HepG2 (cell line): ENCODE data around the gene TIAM2. TPM values are rescaled to one million over a fixed set of nuclear protein-coding genes. Genes with fewer than 3 reads are reported as not detected.

Experiments
- CEBPB ChIP-seq: IDR thresholded peaks from 2 replicates; pipeline ENCODE4 v1.6.1; 2011; ENCODE audit warnings: low read depth, low read length, improper control_type of control experiment, borderline replicate concordance
- GATAD2A ChIP-seq: IDR thresholded peaks from 2 replicates; pipeline ENCODE4 v1.6.1; 2016
- HOXA7 ChIP-seq: sonication (generic); formaldehyde crosslinking; IDR thresholded peaks from 2 replicates; pipeline ENCODE4 v1.8.1; 2022; ENCODE audit warnings: mild to moderate bottlenecking, missing genetic modification reagents, moderate library complexity
- KLF15 ChIP-seq: sonication (generic); formaldehyde crosslinking; IDR thresholded peaks from 2 replicates; pipeline ENCODE4 v1.8.1; 2023; ENCODE audit warnings: borderline replicate concordance, mild to moderate bottlenecking, inconsistent platforms, missing genetic modification reagents, mixed read lengths
- NKX3-1 ChIP-seq: sonication (generic); formaldehyde crosslinking; IDR thresholded peaks from 2 replicates; pipeline ENCODE4 v1.5.0; 2020; ENCODE audit warnings: missing genetic modification reagents
- RORA ChIP-seq: sonication (generic); formaldehyde crosslinking; IDR thresholded peaks from 2 replicates; pipeline ENCODE4 v1.5.0; 2020; ENCODE audit warnings: mild to moderate bottlenecking, missing genetic modification reagents, moderate library complexity
- SALL2 ChIP-seq: sonication (generic); formaldehyde crosslinking; IDR thresholded peaks from 2 replicates; pipeline ENCODE4 v1.8.1; 2023; ENCODE audit warnings: mild to moderate bottlenecking, missing genetic modification reagents, inconsistent platforms
- ZNF160 ChIP-seq: sonication (generic); formaldehyde crosslinking; IDR thresholded peaks from 2 replicates; pipeline ENCODE4 v1.8.0; 2022; ENCODE audit warnings: mild to moderate bottlenecking, inconsistent platforms, missing genetic modification reagents
- ZNF431 ChIP-seq: sonication (generic); formaldehyde crosslinking; IDR thresholded peaks from 2 replicates; pipeline ENCODE4 v1.9.0; 2022; ENCODE audit warnings: missing genetic modification reagents, low read depth, mild to moderate bottlenecking, borderline replicate concordance
- ZNF501 ChIP-seq: sonication (generic); formaldehyde crosslinking; IDR thresholded peaks from 2 replicates; pipeline ENCODE4 v1.5.1; 2020; ENCODE audit warnings: mild to moderate bottlenecking, moderate library complexity, missing genetic modification reagents
- ZNF616 ChIP-seq: sonication (generic); formaldehyde crosslinking; IDR thresholded peaks from 2 replicates; pipeline ENCODE4 v1.5.0; 2020; ENCODE audit warnings: low read depth, mild to moderate bottlenecking, missing genetic modification reagents
- ZNF720 ChIP-seq: sonication (generic); formaldehyde crosslinking; IDR thresholded peaks from 2 replicates; pipeline ENCODE4 v1.4.0; 2020; ENCODE audit warnings: missing genetic modification reagents
- ZNF747 ChIP-seq: sonication (generic); formaldehyde crosslinking; IDR thresholded peaks from 2 replicates; pipeline ENCODE4 v1.8.1; 2023; ENCODE audit warnings: missing genetic modification reagents, mild to moderate bottlenecking, borderline replicate concordance
- ZSCAN22 ChIP-seq: sonication (generic); formaldehyde crosslinking; IDR thresholded peaks from 2 replicates; pipeline ENCODE4 v1.4.0; 2020; ENCODE audit warnings: mild to moderate bottlenecking, missing genetic modification reagents
- polyA plus RNA-seq, 8 experiments: library from polyadenylated mRNA; depleted of rRNA in 3 of 8; stranded (reverse) in 7 of 8; unstranded in 1 of 8; fragments of >200 nt; fragmentation: Illumina TruSeq in 4 of 8; extraction: Trizol in 4 of 8; gene quantifications; 2 replicates each; pipeline versions ENCODE4 v1.2.1 to v1.2.3, GENCODE V29; 2011 to 2016; ENCODE audit warnings: low read depth in 4 of 8, missing spikeins in 1 of 8, mixed read lengths in 1 of 8; ENCODE audit not compliant: insufficient read depth in 1 of 8
- total RNA-seq, 5 experiments: library from RNA; depleted of rRNA; stranded (reverse); fragments of >200 nt; fragmentation: Illumina TruSeq; extraction: Trizol; gene quantifications; 2 replicates each; pipeline ENCODE4 v1.2.3, GENCODE V29; 2016; ENCODE audit warnings: low read depth in 1 of 5
- TF ChIP-seq, protein P1 (sequence below): sonication (generic); formaldehyde crosslinking; IDR thresholded peaks from 2 replicates; pipeline ENCODE4 v1.5.0; 2020; ENCODE audit warnings: mild to moderate bottlenecking, missing genetic modification reagents, borderline replicate concordance
- TF ChIP-seq, protein P2 (sequence below): sonication (generic); formaldehyde crosslinking; IDR thresholded peaks from 2 replicates; pipeline ENCODE4 v1.4.0; 2020; ENCODE audit warnings: missing genetic modification reagents, mild to moderate bottlenecking, borderline replicate concordance
- TF ChIP-seq, protein P3 (sequence below): sonication (generic); formaldehyde crosslinking; conservative IDR thresholded peaks from 2 replicates; pipeline ENCODE4 v1.8.0; 2022; ENCODE audit warnings: missing genetic modification reagents

TIAM2 gene
- total and polyA plus RNA-seq, 2 of the 13 experiments (the other 11 are each of a cell fraction or from before 2014, with no cell fraction given): 4.1 to 4.5 TPM

DNA sequence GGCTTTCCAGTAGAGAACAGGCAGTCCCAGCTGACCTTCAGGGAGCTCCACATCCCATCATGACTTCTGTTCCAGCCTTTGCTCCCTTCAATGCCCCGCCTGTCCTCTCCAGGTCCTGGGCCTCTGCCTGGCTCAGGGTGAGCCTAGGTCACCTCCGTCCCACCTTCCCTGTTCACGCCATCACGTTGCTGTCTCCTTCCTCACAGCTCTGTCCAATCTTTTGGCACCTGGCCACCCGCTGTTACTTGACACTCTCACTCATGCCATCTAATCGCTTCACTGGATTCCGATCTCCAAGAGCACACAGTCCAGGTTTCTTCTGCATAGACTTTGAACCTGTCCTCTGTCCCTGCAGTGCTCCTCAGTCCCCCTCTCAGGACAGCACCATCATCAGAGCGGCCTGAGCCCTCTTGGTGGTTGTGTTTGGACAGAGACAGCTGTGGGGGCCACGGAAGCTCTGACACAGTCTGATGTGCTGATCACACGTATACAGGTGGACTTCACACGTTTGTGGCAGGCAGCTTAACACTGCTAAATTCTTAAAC, 34.7 kb upstream of the TIAM2 start (continued):
- TF ChIP-seq, protein P1, sequence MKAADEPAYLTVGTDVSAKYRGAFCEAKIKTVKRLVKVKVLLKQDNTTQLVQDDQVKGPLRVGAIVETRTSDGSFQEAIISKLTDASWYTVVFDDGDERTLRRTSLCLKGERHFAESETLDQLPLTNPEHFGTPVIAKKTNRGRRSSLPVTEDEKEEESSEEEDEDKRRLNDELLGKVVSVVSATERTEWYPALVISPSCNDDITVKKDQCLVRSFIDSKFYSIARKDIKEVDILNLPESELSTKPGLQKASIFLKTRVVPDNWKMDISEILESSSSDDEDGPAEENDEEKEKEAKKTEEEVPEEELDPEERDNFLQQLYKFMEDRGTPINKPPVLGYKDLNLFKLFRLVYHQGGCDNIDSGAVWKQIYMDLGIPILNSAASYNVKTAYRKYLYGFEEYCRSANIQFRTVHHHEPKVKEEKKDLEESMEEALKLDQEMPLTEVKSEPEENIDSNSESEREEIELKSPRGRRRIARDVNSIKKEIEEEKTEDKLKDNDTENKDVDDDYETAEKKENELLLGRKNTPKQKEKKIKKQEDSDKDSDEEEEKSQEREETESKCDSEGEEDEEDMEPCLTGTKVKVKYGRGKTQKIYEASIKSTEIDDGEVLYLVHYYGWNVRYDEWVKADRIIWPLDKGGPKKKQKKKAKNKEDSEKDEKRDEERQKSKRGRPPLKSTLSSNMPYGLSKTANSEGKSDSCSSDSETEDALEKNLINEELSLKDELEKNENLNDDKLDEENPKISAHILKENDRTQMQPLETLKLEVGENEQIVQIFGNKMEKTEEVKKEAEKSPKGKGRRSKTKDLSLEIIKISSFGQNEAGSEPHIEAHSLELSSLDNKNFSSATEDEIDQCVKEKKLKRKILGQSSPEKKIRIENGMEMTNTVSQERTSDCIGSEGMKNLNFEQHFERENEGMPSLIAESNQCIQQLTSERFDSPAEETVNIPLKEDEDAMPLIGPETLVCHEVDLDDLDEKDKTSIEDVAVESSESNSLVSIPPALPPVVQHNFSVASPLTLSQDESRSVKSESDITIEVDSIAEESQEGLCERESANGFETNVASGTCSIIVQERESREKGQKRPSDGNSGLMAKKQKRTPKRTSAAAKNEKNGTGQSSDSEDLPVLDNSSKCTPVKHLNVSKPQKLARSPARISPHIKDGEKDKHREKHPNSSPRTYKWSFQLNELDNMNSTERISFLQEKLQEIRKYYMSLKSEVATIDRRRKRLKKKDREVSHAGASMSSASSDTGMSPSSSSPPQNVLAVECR: peak; percentile 67; the same call in 1 of the 2 replicates
- TF ChIP-seq, protein P2, sequence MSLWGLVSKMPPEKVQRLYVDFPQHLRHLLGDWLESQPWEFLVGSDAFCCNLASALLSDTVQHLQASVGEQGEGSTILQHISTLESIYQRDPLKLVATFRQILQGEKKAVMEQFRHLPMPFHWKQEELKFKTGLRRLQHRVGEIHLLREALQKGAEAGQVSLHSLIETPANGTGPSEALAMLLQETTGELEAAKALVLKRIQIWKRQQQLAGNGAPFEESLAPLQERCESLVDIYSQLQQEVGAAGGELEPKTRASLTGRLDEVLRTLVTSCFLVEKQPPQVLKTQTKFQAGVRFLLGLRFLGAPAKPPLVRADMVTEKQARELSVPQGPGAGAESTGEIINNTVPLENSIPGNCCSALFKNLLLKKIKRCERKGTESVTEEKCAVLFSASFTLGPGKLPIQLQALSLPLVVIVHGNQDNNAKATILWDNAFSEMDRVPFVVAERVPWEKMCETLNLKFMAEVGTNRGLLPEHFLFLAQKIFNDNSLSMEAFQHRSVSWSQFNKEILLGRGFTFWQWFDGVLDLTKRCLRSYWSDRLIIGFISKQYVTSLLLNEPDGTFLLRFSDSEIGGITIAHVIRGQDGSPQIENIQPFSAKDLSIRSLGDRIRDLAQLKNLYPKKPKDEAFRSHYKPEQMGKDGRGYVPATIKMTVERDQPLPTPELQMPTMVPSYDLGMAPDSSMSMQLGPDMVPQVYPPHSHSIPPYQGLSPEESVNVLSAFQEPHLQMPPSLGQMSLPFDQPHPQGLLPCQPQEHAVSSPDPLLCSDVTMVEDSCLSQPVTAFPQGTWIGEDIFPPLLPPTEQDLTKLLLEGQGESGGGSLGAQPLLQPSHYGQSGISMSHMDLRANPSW: peak; percentile 40; the same call in 1 of the 2 replicates
- TF ChIP-seq NKX3-1 (CRISPR knock-in tag) (no peak), RORA (CRISPR knock-in tag) (no peak), KLF15 (no peak), ZNF747 (CRISPR knock-in tag) (peak; percentile 83; the same call in 1 of the 2 replicates), ZNF431 (CRISPR knock-in tag) (peak; percentile 82; the same call in 1 of the 2 replicates), ZNF501 (CRISPR knock-in tag) (peak; percentile 70), ZSCAN22 (CRISPR knock-in tag) (no peak), HOXA7 (CRISPR knock-in tag) (0 out of 2 replicates have a peak, but pooled peaks have one; percentile 58), ZNF160 (CRISPR knock-in tag) (0 out of 2 replicates have a peak, but pooled peaks have one; percentile 13), GATAD2A (CRISPR knock-in tag) (peak; percentile 94), CEBPB (no peak), ZNF720 (no peak), ZNF616 (CRISPR knock-in tag) (peak; percentile 39; the same call in 1 of the 2 replicates), SALL2 (CRISPR knock-in tag) (peak; percentile 91)
- TF ChIP-seq, protein P3, sequence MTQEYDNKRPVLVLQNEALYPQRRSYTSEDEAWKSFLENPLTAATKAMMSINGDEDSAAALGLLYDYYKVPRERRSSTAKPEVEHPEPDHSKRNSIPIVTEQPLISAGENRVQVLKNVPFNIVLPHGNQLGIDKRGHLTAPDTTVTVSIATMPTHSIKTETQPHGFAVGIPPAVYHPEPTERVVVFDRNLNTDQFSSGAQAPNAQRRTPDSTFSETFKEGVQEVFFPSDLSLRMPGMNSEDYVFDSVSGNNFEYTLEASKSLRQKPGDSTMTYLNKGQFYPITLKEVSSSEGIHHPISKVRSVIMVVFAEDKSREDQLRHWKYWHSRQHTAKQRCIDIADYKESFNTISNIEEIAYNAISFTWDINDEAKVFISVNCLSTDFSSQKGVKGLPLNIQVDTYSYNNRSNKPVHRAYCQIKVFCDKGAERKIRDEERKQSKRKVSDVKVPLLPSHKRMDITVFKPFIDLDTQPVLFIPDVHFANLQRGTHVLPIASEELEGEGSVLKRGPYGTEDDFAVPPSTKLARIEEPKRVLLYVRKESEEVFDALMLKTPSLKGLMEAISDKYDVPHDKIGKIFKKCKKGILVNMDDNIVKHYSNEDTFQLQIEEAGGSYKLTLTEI (CRISPR knock-in tag): no peak
